ENCODE measurements around the gene CACNA1G.

DNA sequence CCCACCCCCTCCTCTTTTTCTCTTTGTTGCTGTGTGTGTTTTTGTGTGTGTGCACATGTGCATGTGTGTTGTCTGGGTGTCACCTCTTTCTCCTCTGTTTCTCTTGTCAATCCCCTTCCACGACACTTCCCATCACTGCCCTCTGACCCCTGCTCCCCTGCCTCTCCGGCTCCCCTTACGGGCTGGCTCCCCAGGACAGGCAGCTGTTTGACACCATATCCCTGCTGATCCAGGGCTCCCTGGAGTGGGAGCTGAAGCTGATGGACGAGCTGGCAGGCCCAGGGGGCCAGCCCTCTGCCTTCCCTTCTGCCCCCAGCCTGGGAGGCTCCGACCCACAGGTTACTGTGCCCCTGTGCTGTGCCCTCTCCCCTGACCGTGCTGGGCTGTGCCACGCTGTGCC lies 59.0 kb downstream of the CACNA1G start:
- TF ChIP-seq CTCF (IDR thresholded peaks at IDR 0.05) (no peak), EP300 (IDR thresholded peaks at IDR 0.05) (no peak), POLR2AphosphoS5 (IDR thresholded peaks at IDR 0.05) (no peak)
